Esophagus squamous epithelium (tissue), 4 donors: ENCODE measurements around the gene MID1.

Source experiments
- CTCF ChIP-seq, 6 experiments: fragments of 450-650 bp in 4 of 6; fragments of 200-600 bp in 2 of 6; sonication (generic) in 2 of 6; IDR thresholded peaks; one replicate each; pipeline ENCODE4 v1.5.1; 2016 to 2019; ENCODE audit warnings: antibody characterized with exemption in 6 of 6, mild to moderate bottlenecking in 4 of 6, moderate library complexity in 4 of 6
- POLR2A ChIP-seq, 4 donors: fragments of 450-650 bp; IDR thresholded peaks; one replicate each; pipeline ENCODE4 v1.6.1; 2017; ENCODE audit warnings: antibody characterized with exemption in 4 of 4, mild to moderate bottlenecking in 4 of 4, moderate library complexity in 3 of 4

GRCh38 chrX:10496345-10496965 lies 123.9 kb downstream of the MID1 start:
- TF ChIP-seq CTCF (IDR thresholded peaks at IDR 0.05) (no peak), POLR2A (IDR thresholded peaks at IDR 0.05) (no peak)
